ENCODE measurements around the gene GPC5.

GPC5 gene

DNA sequence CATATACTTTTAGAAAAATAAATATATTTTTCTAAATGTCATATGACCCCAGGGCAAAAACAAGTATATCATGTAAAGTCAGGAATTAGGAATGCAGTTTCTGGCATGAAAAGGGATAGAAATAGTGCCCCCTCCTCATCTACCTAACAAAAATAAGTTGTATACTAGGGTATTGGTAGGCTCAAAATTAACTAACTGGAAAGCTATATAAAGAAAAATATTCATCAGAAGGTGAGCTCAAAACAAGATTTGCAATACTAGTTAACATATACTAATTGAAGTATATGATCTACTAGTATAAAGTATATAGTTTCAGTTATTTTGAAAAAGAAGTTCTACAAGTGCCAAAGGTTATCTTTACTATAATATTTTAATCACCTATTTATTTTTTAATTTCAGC, 200.2 kb downstream of the GPC5 start:
- no peak for DNase-seq

DNA sequence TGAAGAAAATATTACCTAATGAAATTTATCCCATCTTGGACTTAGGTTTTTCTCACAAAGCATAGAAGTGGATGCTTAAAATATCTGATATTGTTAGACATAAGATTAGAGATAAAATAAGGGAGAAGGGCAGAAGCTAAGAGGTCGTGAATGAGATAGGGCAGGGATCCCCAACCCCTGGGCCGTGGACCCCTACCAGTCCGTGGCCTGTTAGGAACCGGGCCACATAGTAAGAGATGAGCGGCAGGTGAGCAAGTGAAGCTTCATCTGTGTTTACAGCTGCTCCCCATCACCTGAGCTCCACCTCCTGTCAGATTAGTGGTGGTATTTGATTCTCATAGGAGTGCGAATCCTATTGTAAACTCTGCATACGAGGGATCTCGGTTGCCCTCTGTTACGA, 202.9 kb downstream of the GPC5 start:
- DNase-seq = no peak

DNA sequence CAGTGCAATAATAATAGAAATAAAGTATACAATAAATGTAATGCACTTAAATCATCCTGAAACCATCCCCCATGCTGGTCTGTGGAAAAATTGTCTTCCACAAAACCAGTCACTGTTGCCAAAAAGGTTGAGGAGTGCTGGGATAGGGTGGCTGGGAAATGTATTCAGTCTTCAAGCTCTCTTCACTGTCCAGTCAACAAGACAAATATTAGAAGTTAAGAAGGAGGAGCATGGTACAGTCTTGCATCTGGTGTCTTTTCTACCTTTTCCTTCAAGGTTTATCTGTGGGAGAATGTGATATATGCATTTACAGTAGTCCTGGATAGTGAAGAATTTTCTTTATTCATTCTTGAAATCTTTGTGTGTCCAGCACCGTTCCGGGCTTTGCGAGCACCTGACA, 203.4 kb downstream of the GPC5 start:
- no peak for DNase-seq

DNA sequence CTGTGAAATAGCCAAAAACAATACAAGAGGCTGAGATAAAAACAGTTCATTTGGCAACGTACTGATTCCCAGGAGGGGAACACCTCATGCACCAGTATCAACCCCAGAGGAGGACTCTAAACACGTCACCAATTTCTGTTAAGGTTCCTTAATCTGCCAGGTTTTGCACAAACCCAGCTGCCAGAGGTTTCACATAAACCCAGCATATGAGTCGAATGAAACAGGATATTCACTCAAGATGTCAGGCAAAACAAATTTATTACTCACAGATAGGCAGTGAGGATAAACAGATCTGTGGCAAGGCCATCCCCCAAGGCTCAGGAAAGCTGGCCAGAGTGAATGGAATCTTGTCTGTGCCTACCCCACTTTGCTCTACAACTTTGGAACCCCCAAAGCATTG, 210.9 kb downstream of the GPC5 start:
- DNase-seq = no peak

DNA sequence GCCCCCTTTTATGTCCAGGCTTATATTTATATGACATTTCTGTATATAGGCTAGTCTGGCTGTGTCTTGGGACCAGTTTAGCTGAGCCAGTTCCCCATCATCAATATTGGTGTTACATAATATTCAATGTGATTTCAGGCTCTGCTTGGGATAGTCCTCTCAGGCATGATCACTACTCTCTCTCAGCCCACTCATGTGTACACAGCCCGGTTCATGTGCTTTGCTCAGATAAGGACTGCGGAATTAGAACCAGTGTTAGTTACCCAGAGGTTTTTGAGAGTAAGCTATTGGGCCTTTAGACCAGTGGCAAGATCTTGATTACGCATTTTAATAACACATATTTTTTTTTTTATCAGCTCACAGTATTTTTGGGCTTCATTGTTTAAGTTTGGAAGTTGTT, 219.9 kb downstream of the GPC5 start:
- DNase-seq = no peak

DNA sequence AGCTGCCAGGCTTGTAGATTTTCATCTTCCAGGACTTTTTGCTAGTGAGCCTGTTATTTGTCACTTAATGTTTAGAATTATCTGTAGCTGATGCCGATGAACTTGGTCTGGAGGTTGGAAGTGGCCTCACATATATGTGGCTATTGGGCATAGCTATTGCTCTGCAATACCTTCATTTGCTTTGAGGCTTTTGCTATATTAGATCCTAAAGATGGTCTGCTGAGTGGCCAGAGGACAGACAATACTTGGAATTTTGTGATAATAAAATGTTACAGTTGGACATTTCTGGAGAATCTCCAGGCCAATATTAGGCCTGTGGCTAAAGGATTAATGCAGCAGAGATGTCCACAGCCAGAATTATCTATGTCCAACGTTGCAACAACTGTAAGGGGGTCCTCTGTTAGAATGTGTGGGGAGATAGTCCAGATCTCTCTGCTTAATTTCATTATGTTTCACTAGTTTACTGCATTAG, 222.3 kb downstream of the GPC5 start:
- no peak for DNase-seq

DNA sequence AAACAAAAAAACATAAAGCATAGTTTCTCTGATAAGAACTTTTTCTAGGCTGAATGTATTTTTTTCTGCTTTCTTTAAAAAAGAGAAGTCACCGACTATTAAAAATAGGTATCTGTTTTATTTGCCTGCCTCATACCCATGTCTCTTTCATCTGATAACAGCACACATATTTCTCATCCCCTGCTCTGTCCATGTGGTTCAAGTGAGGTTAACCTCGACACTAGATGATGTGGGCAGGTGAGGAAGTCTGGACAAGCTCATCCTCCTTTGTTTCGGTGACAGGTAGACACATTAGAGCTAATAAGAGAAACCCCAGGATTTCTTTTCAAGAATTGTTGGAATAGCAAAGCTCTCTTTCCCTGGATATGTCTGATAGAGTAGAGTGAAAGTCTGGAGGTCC, 222.7 kb downstream of the GPC5 start:
- no peak for DNase-seq

DNA sequence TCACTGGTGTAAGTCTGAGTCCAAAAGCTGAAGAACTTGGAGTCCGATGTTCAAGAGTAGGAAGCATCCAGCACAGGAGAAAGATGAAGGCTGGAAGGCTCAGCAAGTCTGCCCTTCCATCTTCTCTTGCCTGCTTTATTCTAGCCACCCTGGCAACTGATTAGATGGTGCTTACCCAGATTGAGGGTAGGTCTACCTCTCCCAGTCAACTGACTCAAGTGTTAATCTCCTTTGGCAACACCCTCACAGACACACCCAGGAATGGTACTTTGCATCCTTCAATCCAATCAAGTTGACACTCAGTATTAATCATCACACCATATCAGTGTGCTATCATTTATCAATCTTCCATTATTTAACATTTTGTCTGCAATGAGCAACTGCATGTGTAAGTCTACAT, 223.5 kb downstream of the GPC5 start:
- DNase-seq = no peak

DNA sequence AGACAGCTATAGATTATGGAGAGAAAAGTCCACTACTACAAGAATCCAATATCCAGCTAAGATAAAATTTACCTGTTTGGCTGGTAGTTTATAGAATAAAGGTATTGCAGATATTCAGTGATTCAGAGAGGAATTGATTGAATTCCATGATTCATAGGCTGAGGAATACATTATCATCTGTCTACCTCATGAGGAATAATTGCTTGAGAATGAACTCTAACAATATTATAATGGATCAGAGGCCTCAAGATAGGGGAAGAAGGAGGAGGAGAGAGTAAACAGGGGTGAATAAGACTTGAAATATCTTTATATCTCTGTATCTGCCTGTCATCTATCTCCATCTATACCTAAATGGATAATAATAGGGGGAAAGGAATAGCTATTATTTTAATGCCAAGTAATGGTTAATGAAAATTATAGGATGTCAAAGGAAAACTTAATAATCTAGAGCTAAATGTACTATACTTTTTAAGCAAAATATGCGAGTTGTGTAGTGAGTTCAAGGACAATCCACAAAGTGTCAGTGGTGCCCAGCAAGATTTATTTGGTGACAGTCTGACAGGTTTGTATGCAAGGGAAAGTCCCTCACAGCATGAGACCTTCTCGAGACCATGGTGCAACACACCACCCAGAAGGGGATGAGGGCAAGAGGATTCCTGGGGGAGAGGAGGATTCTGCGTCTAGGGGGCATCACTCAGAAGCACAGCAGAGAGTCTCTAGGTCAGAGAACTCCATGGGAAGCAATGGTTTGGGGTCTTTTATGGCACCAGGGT, 224.5 kb downstream of the GPC5 start:
- no peak for DNase-seq

DNA sequence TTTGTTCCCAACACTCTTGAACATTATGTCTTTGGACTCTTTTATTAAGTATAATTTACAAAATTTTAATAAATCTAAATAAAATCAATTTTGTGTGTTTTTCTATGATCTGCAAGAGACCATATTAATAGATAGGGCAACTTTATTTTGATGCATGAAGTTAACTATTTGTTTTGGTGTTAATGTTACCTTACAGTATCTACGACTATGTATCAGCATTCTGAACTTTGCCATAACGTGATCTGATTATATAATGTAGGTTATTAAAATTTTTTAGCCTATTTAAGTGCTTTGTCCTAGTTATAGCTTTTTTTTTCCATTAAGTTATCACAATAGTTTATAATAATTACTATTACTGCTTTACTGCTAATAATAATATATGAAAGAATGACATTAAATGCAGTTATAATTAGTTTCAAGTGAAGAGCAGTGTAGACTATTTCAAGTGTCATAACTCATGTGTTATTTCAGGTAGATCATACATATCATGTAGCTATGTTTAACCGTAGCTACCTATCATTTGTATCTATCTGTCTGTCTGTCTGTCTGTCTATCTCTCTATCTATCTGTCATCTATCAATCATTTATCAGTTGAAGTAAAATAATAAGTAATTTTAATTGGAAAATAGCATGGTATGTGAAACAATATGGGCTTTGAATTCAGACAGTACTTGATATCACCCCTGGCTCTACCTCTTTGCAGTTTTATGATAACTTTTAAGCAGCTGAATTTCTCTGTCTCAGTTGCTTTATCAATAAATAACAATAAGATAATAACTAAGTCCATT, 229.7 kb downstream of the GPC5 start:
- no peak for DNase-seq

DNA sequence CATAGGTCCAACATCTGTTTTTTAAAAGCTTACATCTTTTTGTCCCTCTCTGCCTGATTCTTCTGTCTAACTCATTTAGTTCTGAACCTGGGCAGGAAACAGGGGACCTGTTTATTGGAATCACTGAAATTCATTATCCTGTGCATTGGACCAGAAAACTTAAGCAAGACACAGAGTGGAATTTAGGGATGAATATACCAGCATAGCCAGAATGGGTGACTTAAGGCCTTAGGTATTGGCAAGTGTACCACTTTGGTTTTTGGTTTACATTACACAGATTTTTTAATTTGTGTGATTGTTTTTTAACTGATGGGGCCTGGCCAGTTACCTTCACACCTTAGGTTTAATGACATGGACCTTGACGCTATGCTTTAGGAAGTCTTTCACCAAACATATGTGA, 232.5 kb downstream of the GPC5 start:
- DNase-seq = no peak

DNA sequence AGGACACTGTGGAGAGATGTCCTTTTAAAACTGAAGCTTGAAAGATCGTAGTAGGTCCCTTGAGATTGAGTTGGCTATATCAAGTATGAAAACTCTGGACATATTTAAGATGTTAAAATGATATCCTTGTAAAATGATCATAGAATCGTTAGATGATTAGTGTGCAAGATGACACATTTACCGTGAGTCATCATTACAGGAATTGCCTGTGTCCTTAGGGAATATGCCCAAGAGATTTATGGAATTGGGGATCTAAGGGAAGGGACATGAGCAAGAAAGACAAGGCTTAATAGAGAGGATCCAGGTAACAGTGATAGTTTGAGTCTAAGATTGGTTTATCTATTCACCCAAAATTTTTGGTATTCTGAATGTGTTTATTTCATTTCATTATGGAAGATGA, 233.7 kb downstream of the GPC5 start:
- no peak for DNase-seq

DNA sequence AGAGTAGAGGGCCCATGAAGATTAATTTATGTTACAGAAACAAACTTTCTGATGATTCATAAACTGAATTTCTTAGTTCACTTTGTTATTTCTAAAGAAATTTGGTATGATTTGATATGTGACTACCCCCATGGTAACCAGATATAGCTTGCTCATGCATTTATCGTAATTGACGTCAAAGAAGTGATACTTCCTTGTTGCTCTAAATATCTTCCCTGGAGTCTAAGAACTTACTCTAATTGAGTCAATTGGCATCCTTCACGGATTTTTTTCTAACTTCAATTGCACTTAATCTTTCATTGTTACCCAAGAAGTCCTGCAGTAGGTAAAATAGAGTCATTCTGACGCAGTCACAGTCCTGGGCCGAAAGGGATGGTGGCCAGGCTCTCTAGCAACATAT, 240.9 kb downstream of the GPC5 start:
- DNase-seq = no peak

DNA sequence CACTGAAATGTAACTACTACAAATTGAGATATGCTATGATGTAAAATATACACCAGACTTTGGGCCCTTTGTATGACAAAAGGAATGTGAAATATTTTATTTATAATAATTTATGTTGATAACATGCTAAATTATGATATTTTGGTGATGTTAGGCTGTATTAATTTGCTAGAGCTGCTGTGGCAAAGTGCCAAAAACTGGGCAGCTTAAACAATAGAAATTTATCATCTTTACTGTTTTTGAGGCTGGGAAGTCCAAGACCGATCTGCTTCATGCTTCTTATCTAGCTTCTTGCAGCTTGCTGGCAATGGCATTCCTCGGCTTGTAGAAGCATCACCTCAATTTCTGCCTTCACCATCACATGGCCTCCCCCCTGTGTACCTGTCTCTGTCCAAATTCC, 245.0 kb downstream of the GPC5 start:
- no peak for DNase-seq

DNA sequence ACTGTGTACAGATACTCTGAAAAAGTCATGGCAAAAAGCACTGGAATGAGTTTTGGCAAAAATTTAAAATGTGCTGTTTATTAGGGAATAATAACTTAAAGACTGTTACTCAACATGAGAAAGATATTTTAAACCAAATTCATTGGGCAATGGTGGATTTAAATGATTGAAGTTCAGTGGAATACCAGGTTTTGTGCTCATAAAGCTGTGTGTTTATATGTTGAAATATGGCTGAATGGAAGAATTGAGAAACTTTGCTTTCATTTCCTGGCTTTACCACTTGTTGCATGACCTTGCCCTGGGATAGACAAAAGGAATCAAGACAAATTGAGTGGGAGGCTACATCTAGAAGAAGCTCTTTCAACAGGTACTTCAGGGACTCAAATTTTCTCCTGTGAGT, 246.4 kb downstream of the GPC5 start:
- DNase-seq = no peak

DNA sequence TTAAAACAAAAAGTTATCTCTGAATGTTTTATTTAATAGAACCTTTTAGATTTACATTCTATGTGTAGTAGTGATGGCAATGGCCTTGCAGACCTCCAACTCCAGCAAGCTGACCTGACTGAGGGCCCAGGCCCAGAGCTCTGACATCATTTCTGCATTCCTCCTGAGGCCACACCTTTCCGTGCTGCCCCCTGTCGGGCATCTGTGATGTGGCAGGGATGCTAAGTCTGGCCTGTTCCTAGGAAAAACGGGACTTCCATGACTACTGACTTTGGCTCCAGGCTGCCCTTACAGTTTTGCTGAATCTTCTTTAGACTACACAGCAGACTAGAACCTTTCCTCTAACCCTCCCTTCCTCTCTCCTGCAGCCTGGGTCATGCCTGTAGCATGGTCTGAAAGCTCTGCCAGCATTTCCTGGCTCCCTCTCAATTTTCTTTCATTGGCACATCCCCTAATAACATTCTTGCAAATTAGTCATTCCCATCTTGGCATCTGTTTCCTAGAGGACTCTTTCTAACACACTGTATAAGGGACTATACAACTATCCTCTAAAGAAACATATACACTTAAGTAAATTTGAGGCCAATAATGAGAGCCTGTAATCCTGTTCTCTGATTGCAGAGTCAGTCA, 249.1 kb downstream of the GPC5 start:
- no peak for DNase-seq

DNA sequence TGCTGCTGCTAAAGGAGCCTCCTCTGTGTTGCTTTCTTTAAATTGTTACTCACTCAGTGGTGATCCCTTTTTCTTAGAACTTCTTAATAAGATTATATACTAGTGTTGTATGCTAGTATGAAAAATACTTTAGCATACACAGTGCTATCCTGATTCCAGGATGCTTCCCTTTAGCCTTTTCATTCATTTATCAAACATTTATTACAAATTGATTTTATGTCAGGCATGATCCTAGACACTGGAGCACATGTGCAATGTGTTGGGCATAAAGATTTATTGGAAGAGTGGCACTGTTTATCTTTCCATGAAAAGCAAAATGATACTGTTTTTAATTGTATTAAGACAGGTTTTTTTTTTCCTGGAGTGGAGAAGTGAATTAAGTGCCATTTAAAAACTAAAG, 249.6 kb downstream of the GPC5 start:
- DNase-seq = no peak

DNA sequence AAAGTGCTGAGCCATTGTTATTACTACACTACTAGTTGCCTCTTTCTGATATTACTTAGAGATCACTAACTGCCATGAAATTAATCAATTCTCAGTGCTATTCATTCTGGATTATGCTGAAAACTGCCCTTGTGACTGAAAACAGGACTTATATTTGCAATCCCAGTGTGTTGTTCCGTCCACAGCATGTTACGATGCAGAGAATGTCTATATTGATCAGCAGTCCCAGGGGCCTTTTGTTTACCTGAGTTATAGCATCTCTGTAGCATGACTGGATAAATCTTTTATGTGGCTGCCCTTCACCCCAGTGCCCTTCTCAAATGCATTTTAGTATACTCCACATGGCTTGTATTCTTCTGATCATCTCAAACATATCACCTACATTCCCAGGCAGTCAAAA, 251.0 kb downstream of the GPC5 start:
- DNase-seq = no peak

DNA sequence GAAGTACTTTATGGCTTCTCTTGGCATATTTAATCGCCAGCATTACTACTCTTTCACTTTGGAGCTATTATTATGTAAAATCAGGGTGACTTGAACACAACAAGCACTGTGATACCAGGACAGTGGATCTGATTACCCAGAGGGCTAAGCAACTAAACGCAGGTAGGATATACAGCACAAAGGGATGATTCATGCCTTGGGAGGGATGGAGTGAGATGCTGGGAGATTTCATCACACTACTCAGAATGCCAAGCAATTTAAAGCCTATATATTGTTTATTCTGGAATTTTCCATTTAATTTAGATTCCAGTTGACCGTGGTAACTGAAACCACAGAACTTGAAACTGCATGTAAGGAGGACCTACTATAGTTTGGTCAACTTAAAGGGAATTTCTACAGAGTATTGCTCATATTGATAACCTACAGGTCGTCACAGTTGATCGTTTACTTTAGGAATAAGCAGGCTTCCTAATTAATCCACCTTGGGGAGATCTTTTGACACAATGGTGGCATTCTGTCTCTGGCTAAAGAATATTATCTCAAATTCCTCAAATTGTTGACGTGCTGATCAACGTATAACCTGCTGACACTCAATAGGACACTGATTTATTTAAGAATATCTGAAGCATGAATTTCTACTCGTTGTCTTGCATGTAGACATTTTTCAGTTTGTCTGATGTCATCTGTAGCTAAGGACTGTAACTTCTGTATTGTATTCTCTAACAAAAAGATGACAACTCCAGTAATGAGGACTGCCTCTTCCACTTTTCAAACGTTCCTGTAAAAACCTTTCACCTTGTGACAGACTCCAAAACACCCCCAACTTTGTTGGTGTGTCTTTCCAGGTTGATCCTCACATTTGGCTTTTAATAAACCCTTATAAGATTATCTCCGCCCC, 254.2 kb downstream of the GPC5 start:
- DNase-seq = no peak

DNA sequence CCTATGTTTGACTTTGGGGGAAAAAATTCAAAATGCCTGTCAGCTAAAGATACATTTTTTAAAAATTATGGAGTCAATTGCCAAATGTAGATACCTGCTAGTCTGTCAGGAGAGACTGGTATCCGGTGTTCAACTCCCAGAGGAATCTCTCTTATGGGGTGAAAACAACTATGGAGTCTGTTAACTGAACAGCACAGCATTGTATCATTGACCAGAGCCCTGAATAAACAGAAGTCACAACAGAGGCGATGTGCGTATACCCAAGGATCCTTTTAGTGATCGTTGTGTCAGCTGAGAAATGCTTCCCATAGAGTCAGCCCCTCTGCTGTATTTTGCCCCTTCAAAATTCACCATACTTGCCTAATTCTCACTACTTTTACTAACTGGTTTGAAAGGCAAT, 257.3 kb downstream of the GPC5 start:
- DNase-seq = no peak

DNA sequence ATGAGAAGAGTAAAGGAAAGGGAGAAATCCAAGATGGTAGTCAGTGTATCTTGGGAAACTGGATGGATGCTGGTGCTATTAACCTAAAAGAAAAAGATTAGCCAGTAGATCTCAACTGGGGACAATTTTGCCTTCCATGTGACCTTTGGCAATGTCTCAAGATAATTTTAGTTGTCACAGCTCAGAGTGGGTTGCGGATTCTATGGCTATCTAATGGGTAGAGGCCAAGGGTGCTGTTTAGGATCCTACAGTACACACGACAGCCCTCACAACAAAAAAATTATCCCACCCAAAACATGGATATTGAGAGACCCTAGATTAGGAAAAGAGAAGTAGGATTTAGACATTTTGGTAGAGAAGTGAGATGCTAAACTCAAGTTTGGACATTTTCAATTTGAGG, 258.9 kb downstream of the GPC5 start:
- DNase-seq = no peak

DNA sequence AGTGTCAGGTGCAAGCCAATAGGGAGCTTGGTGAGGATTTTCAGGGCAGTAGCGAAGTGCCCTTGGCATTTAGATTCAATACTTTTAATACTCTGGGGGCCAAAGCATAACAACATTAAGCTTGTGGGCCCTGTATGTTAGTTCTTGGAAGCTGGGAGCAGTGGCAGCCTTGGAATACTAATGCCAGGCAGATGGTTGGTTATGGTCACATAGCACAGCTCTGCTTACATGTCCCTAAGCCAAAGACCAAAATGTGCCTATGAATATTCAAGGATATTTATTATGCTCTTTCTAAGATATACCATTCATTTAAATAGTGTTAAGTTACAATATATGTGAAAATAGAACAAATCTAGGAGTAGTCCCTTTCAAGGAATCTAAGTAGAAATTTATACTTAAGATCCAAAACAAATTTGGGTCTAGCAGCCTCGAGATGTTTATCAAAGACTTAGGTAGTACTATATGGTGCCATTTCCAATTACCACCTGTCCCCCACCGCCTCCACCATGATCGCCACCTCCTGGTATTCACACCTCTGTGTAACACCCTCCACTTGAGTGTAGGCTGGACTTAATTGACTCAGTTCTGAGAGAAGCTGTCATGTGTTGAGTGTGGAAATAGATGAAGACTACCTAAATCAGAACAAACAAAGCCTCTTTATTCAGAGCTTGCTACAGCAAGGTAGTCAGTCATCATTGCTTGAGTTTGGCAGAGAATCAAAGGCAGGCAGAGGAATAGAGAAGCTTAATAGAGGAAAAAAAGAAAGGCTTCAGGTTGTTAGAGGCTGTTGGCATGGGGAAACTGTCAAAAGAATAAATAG, 261.0 kb downstream of the GPC5 start:
- DNase-seq = no peak
